ENCODE data around the gene GSC. TPM values are rescaled to one million over a fixed set of nuclear protein-coding genes. Genes with fewer than 3 reads are reported as not detected.

The GSC gene
- total RNA-seq, 1 donor from 2014 or later: not detected

- H3K36me3 Mint-ChIP-seq (ENCODE audit: low read depth, unreplicated experiment): no peaks in the 10 kb centered on the region
Measured at GRCh38 chr14:94787092-94787491, 17.2 kb upstream of the GSC start.

GRCh38 chr14:94780536-94781399 is 10.9 kb upstream of the GSC start:
- no peak overlapping the region for H3K4me3 Mint-ChIP-seq (ENCODE audit: unreplicated experiment)
- TF ChIP-seq CTCF (IDR thresholded peaks at IDR 0.05; ENCODE audit: unreplicated experiment): no peak
- H3K4me1 Mint-ChIP-seq (ENCODE audit: unreplicated experiment): peaks cover under 1% of the 10 kb centered on the region
- DNase-seq (ENCODE audit: low spot score): no peak
- H3K36me3 Mint-ChIP-seq (ENCODE audit: low read depth, unreplicated experiment): no peaks in the 10 kb centered on the region
- H3K27me3 Mint-ChIP-seq (ENCODE audit: unreplicated experiment): peaks cover 3% of the 10 kb centered on the region
- H3K9me3 Mint-ChIP-seq (ENCODE audit: unreplicated experiment): no peaks in the 10 kb centered on the region
- no peak overlapping the region for H3K27ac Mint-ChIP-seq (ENCODE audit: unreplicated experiment)

More at GRCh38 chr14:94787092-94787491, 17.2 kb upstream of the GSC start:
- Mint-ChIP-seq H3K27me3 (ENCODE audit: unreplicated experiment) (peaks cover 4% of the 10 kb centered on the region), H3K4me3 (ENCODE audit: unreplicated experiment) (no peak overlapping the region), H3K4me1 (ENCODE audit: unreplicated experiment) (no peaks in the 10 kb centered on the region), H3K9me3 (ENCODE audit: unreplicated experiment) (no peaks in the 10 kb centered on the region), H3K27ac (ENCODE audit: unreplicated experiment) (no peak overlapping the region)
- no peak for DNase-seq (ENCODE audit: low spot score)
- TF ChIP-seq CTCF (IDR thresholded peaks at IDR 0.05; ENCODE audit: unreplicated experiment): no peak

- Mint-ChIP-seq H3K4me1 (ENCODE audit: unreplicated experiment) (peaks cover 4% of the 10 kb centered on the region), H3K9me3 (ENCODE audit: unreplicated experiment) (no peaks in the 10 kb centered on the region), H3K27ac (ENCODE audit: unreplicated experiment) (no peak overlapping the region), H3K36me3 (ENCODE audit: low read depth, unreplicated experiment) (no peaks in the 10 kb centered on the region), H3K4me3 (ENCODE audit: unreplicated experiment) (no peak overlapping the region), H3K27me3 (ENCODE audit: unreplicated experiment) (peaks cover 3% of the 10 kb centered on the region)
- DNase-seq (ENCODE audit: low spot score): no peak
- TF ChIP-seq CTCF (IDR thresholded peaks at IDR 0.05; ENCODE audit: unreplicated experiment): no peak
Measured at GRCh38 chr14:94779713-94780112, 9.8 kb upstream of the GSC start.

- H3K4me3 Mint-ChIP-seq (ENCODE audit: unreplicated experiment): no peak overlapping the region
- H3K9me3 Mint-ChIP-seq (ENCODE audit: unreplicated experiment): no peaks in the 10 kb centered on the region
- TF ChIP-seq CTCF (IDR thresholded peaks at IDR 0.05; ENCODE audit: unreplicated experiment): no peak
Measured at GRCh38 chr14:94775871-94776210, 5.9 kb upstream of the GSC start.

GRCh38 chr14:94775091-94775870 is 5.4 kb upstream of the GSC start:
- Mint-ChIP-seq H3K9me3 (ENCODE audit: unreplicated experiment) (no peaks in the 10 kb centered on the region), H3K4me1 (ENCODE audit: unreplicated experiment) (peaks cover 26% of the 10 kb centered on the region), H3K27me3 (ENCODE audit: unreplicated experiment) (peaks cover 25% of the 10 kb centered on the region), H3K36me3 (ENCODE audit: low read depth, unreplicated experiment) (no peaks in the 10 kb centered on the region), H3K27ac (ENCODE audit: unreplicated experiment) (no peak overlapping the region), H3K4me3 (ENCODE audit: unreplicated experiment) (no peak overlapping the region)
- TF ChIP-seq CTCF (IDR thresholded peaks at IDR 0.05; ENCODE audit: unreplicated experiment): no peak
- DNase-seq (ENCODE audit: low spot score): no peak

More at GRCh38 chr14:94775871-94776210, 5.9 kb upstream of the GSC start:
- Mint-ChIP-seq H3K27ac (ENCODE audit: unreplicated experiment) (no peak overlapping the region), H3K4me1 (ENCODE audit: unreplicated experiment) (peaks cover 21% of the 10 kb centered on the region), H3K27me3 (ENCODE audit: unreplicated experiment) (peaks cover 25% of the 10 kb centered on the region), H3K36me3 (ENCODE audit: low read depth, unreplicated experiment) (no peaks in the 10 kb centered on the region)
- no peak for DNase-seq (ENCODE audit: low spot score)
